ENCODE data around the gene THOC2. TPM values are rescaled to one million over a fixed set of nuclear protein-coding genes. Genes with fewer than 3 reads are reported as not detected.
A peak's percentile ranks its signal among the peaks of the same experiment; 100 is the strongest.
"Not testable (repeated sequence)": the region's sequence is repeated elsewhere in the genome, so short reads cannot be mapped to it uniquely, and the experiment has no call there.

THOC2 gene
- total RNA-seq (10 to 100 TPM; 20.5 to 35.6 (median 24.1) TPM), polyA plus RNA-seq (10 to 100 TPM; 16.4 to 25.0 TPM)
- long read RNA-seq, donor 1, partial matches to known transcripts: 33 of 40 reads
- long read RNA-seq, donor 1, other reads (novel, unspliced or antisense): 6 of 40 reads
- long read RNA-seq, donor 2, partial matches to known transcripts: 78 of 93 reads
- long read RNA-seq, donor 2, other reads (novel, unspliced or antisense): 15 of 93 reads
- long read RNA-seq, donor 3, partial matches to known transcripts: 24 of 30 reads
- long read RNA-seq, donor 3, other reads (novel, unspliced or antisense): 6 of 30 reads

GRCh38 chrX:123732670-123733363, at the start of gene THOC2:
TSS of gene THOC2 (minus strand) at chrX:123733052. CDS start at chrX:123733022, 30 bp downstream.
- intact Hi-C loops (cut with DNase I): no loop called here
- TF ChIP-seq POLR2A (IDR thresholded peaks at IDR 0.05) (no peak), CTCF (IDR thresholded peaks at IDR 0.05) (peak in 9 of 12 donors; percentile 16 to 51 (median 32))
- Histone ChIP-seq H3K27ac (peak within 1 kb of the TSS in 11 of 12 donors; percentile 68 to 85 (median 79)), H3K4me3 (peak within 1 kb of the TSS; percentile 60 to 97 (median 82)), H3K9me3 (peaks cover 0 to 3% (median 0%) of the 10 kb centered on the region in 12 donors), H3K36me3 (no peaks in the 10 kb centered on the region), H3K27me3 (no peaks in the 10 kb centered on the region), H3K4me1 (peaks cover 0 to 24% (median 6%) of the 10 kb centered on the region in 12 donors)
- DNase-seq (peak; percentile 87 to 92 (median 89)), ATAC-seq (peak; percentile 95 to 99 (median 98))
- 0 to 47% (median 21%) methylated on average over 43 to 49 of the region's 49 CpGs for WGBS, 4 donors

GRCh38 chrX:123781786-123782185, 48.9 kb upstream of the THOC2 start:
- H3K36me3 ChIP-seq; intact Hi-C loops (cut with DNase I); H3K27ac ChIP-seq; H3K4me3 ChIP-seq; DNase-seq; ATAC-seq; H3K27me3 ChIP-seq; H3K9me3 ChIP-seq; H3K4me1 ChIP-seq: not testable (repeated sequence)
- 79 to 95% (median 87%) methylated on average over 10 of the region's 10 CpGs for WGBS, 4 donors

- H3K36me3 ChIP-seq: no peaks in the 10 kb centered on the region
Measured at GRCh38 chrX:123779908-123780396, 47.1 kb upstream of the THOC2 start.

More at GRCh38 chrX:123779908-123780396, 47.1 kb upstream of the THOC2 start:
- no peak for DNase-seq
- Histone ChIP-seq H3K4me1 (peaks cover 0 to 4% (median 0%) of the 10 kb centered on the region in 12 donors), H3K4me3 (no peak overlapping the region), H3K27ac (no peak overlapping the region), H3K9me3 (no peaks in the 10 kb centered on the region), H3K27me3 (no peaks in the 10 kb centered on the region)
- ATAC-seq: no peak
- intact Hi-C loops (cut with DNase I): no loop called here
- TF ChIP-seq POLR2A (IDR thresholded peaks at IDR 0.05) (no peak), CTCF (IDR thresholded peaks at IDR 0.05) (no peak)
- WGBS, 4 donors: 9 to 22% (median 12%) methylated on average over 1 of the region's 1 CpG

Measured in heart left ventricle (tissue), 16 donors.